Right kidney (tissue), 1 donor: ENCODE measurements around the gene ABTB2.

Experiments
- DNase-seq: peaks from one replicate; pipeline ENCODE4 v3.0.0-alpha.2; 2016

The ABTB2 gene

DNA sequence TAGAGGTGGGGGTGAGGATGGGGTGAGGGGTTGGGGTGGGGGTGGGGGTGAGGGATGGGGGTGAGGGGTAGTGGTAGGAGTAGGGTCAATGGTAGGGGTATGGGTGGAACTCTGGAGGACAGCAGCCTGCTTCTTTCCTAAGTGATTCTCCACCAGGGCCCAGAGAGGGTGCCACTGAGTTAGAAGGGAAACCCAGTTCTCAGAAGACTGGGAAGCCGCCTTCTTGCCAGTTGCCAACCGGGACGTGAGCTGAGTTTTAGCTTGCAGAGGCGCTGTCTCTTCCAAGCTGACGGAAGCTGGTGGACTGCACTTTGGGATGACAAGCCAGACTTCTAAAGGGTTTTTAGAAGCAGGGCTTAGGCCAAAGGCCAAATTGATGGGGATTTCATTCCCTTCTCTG lies 148.0 kb downstream of the ABTB2 start:
- no peak for DNase-seq

DNA sequence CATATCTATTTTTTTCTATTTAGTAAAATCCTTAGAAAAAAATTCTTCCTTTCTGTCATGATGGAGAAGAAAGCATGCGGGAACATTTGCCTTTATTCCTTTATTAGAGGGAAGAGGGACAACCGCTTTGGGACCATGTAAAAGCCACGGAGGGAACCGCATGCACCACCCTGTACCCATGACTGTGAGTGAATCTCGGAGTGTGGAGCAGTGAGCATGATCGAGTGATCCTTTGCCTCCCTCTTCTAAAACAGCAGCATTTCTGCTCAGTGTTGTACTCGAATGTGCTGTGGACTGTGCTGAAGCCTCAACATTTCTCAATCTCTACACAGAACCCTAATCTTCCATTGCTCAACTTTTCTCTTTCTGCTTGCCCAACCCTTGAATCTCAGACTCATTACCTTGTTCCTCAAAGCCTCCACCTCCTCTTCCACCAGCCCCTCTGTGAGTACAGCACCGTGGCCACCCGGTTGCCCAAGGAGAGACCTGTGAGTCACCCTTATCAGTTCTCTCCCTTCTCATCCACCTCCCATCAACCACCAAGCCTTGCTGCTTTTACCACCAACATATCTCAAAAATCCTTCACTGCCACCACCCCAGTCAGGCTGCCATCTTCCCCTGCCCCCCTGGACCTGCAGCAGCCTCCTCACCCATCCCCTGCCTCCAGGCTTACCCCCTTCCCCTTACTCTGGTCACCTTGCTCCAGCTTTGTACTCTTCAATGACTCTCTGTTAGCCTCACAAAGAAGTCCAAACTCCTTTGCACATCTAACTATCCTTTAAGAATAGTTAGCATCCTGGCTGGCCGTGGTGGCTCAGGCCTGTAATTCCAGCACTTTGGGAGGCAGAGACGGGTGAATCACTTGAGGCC lies 149.3 kb downstream of the ABTB2 start:
- no peak for DNase-seq

DNA sequence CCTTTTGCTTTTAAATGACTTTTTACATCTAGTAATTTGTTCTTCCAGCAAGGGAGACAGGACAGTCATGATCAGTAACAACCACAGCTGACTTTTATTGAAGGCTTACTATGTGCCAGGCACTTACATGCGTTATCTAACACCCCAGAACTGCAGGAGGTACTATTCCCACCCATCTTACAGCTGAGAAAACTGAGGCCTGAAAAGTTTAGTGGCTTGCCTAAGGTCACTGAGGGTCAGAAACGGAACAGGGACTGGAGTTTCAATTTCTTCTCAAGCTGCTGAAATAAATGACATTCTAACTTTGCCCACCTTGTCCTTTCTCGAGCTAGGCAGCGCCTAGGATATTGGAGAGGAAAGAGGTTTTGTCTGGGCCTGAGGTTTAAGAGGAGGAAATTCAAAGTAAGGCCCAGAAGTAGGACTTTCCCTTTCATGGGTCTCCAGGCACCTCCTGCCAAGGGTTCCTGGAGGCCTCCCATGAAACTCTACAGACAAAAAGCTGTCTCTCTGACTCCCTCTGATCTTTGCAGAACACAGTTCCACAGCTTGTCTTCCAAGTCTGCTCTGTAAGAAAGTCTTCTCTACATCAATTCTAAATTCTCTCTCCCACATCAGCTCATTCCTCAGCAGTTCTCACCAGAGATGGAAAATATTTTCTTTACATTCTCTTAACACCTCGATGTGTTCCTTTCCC lies 150.2 kb downstream of the ABTB2 start:
- no peak for DNase-seq

GRCh38 chr11:34206407-34207300 lies 151.2 kb downstream of the ABTB2 start:
- DNase-seq: no peak

GRCh38 chr11:34205326-34206035 lies 152.3 kb downstream of the ABTB2 start:
- DNase-seq: no peak

- no peak for DNase-seq
Observed at GRCh38 chr11:34204396-34205279, 153.2 kb downstream of the ABTB2 start.

GRCh38 chr11:34203377-34203871 lies 154.4 kb downstream of the ABTB2 start:
- DNase-seq: no peak

DNA sequence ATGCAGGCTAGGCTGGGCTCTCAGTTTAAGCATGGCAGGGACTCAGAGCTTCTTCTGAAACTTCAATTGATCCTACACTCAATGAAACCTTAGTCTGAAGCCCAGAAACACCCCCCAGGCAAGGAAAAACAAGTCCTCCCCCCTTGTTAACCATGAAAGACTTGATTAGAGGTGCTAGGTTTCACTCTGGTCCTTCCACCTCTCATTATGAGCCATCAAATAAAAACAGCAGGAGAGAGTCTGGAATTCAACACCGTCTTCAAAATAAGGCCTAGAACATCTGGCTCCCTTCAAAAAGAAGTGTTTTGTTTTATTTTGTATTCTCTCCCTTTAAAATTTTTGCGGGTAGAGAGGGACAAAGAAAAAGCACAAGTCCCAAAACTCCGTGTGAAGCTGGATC lies 156.7 kb downstream of the ABTB2 start:
- no peak for DNase-seq

DNA sequence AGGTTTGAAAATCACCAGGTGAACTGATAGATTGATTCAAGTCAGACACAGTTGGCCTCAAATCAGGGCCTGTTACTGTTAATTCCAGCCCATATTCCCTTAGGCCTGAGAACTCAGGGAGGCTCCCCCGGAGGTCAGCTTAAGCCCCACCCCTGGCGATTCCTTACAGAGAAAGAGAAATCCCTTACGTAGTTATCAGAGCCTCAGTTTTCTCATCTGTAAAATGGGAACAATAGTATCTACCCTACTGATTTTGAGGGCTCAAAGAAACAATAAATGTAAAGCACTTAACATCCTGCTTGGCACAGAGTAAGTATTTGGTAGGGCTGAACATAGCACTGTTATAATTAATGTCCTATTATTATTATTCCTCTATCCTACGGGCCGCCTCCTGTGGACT lies 158.3 kb downstream of the ABTB2 start:
- no peak for DNase-seq

GRCh38 chr11:34198523-34198922 lies 159.3 kb downstream of the ABTB2 start:
- DNase-seq: no peak

GRCh38 chr11:34197256-34197655 lies 160.6 kb downstream of the ABTB2 start:
- DNase-seq: no peak

GRCh38 chr11:34194576-34195335 lies 163.1 kb downstream of the ABTB2 start:
- DNase-seq: no peak

- DNase-seq: no peak
Observed at GRCh38 chr11:34192481-34193401, 165.1 kb downstream of the ABTB2 start.

GRCh38 chr11:34191578-34191977 lies 166.2 kb downstream of the ABTB2 start:
- DNase-seq: no peak

GRCh38 chr11:34190192-34191139 lies 167.3 kb downstream of the ABTB2 start:
- no peak for DNase-seq

DNA sequence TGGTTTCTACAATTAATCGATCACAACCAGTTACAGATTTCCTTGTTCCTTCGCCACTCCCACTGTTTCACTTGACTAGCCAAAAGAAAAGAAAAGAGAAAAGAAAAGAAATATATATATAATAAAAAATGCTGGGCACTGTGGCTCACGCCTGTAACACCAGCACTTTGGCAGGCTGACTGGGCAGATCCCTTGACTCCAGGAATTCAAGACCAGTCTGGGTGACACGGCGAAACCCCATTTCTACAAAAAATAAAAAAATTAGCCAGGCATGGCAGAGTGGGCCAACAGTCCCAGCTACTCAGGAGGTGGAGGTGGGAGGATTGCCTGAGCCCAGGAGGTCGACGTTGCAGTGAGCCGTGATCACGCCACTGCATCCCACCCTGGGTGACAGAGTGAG lies 168.6 kb downstream of the ABTB2 start:
- DNase-seq: no peak

- no peak for DNase-seq
Observed at GRCh38 chr11:34188181-34188580, 169.6 kb downstream of the ABTB2 start.
